Fibroblast of the aortic adventitia (primary cell): ENCODE data around the gene SLC38A10. TPM values are rescaled to one million over a fixed set of nuclear protein-coding genes. Genes with fewer than 3 reads are reported as not detected.

Experiments
- DNase-seq: peaks from one replicate; pipeline ENCODE4 v3.0.0-alpha.2; 2010; ENCODE audit warnings: low read depth
- H3K4me3 ChIP-seq: 2 replicates; pipeline ENCODE4 v1.5.1; 2011; ENCODE audit warnings: low read depth, mild to moderate bottlenecking, control low read depth, low read length, moderate library complexity
- total RNA-seq: library from RNA; depleted of rRNA; stranded (reverse); fragments of >200 nt; gene quantifications from 2 replicates; pipeline ENCODE4 v1.2.3, GENCODE V29; 2012; ENCODE audit warnings: low replicate concordance
- TF ChIP-seq, protein P1 (sequence below): IDR thresholded peaks from 2 replicates; pipeline ENCODE4 v1.5.1; 2011; ENCODE audit warnings: mild to moderate bottlenecking, low read length, control low read depth, inconsistent platforms; ENCODE audit not compliant: insufficient read depth

The SLC38A10 gene
- total RNA-seq, 1 donor = 49.5 TPM

DNA sequence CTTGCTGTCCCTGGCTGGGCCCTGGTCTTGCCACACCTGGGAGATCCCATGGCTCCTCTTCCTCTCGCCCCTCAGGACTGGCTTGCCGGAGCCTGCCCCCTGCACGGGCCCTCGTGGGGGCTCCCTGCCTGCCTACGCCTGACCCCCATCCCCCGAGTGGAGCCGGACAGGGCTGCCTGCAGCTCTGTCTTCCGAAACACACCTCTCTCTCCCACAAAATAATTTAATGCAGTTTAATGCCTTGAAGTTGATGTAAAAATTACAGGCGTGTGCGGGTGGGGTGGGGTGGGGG, 22.4 kb upstream of the SLC38A10 start:
- no peak overlapping the region for H3K4me3 ChIP-seq
- DNase-seq = no peak
- TF ChIP-seq, protein P1, sequence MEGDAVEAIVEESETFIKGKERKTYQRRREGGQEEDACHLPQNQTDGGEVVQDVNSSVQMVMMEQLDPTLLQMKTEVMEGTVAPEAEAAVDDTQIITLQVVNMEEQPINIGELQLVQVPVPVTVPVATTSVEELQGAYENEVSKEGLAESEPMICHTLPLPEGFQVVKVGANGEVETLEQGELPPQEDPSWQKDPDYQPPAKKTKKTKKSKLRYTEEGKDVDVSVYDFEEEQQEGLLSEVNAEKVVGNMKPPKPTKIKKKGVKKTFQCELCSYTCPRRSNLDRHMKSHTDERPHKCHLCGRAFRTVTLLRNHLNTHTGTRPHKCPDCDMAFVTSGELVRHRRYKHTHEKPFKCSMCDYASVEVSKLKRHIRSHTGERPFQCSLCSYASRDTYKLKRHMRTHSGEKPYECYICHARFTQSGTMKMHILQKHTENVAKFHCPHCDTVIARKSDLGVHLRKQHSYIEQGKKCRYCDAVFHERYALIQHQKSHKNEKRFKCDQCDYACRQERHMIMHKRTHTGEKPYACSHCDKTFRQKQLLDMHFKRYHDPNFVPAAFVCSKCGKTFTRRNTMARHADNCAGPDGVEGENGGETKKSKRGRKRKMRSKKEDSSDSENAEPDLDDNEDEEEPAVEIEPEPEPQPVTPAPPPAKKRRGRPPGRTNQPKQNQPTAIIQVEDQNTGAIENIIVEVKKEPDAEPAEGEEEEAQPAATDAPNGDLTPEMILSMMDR = no peak

DNA sequence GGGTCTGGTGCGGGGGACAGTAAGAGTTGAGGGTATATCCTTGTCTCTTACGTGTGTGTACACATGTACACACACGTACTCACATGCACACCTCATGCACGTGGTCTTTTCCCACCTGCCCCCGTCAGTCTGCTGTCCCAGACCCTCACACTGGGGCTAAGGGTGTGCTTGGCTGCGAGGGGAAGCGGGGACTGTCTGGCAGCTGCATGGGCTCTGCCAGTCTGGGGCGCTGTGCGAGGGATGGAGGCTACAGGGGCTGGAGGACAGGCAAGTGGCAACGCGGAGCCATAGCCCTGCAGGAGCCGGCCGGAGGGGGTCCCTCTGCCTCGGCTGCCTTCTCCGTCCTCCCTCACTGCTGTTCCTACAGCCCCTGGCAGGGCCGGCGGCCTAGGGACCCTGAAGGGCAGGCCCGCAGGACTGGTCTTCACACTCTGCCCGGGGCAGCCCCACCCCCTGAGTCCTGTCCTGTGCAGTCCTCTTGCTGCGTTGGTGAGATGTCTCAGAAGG, 20.8 kb upstream of the SLC38A10 start:
- no peak overlapping the region for H3K4me3 ChIP-seq
- DNase-seq = no peak
- TF ChIP-seq, protein P1 = no peak

- TF ChIP-seq, protein P1 = no peak
- no peak overlapping the region for H3K4me3 ChIP-seq
- DNase-seq = no peak
Measured at GRCh38 chr17:81315129-81315884, 20.2 kb upstream of the SLC38A10 start.

DNA sequence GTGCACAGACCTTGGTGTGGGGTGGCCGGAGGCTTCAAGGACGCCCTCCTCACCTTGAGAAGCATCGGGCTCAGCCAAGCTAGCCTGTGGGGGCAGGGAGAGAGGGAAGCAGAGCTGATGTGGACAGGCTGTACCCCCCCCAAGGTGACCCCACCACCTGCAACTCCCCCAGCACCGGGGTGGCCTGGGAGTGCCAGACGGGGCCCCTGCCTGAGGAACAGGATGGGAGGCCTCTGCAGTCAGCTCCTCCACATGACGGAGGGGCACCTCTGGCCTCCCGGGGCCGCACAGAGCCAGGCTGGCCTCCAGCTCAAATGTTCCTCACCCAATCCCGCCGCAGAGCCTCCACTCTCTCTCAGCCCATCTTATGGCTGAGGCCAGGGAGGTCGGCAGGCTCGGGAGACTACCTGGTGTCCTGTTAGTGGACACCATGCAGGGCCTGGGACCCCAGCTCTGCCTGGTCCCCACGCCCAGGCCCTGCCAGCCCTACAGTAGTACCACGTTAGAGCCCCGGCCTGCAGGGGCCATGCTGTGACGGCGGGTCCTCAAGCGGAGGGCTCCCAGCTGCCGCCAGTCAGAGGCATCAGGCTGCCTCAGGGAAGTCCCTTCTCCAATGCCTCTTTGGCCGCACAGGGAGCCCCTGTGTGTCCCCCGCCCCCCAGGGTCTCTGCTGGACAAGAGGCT, 19.4 kb upstream of the SLC38A10 start:
- H3K4me3 ChIP-seq = no peak overlapping the region
- TF ChIP-seq, protein P1 = no peak
- no peak for DNase-seq

DNA sequence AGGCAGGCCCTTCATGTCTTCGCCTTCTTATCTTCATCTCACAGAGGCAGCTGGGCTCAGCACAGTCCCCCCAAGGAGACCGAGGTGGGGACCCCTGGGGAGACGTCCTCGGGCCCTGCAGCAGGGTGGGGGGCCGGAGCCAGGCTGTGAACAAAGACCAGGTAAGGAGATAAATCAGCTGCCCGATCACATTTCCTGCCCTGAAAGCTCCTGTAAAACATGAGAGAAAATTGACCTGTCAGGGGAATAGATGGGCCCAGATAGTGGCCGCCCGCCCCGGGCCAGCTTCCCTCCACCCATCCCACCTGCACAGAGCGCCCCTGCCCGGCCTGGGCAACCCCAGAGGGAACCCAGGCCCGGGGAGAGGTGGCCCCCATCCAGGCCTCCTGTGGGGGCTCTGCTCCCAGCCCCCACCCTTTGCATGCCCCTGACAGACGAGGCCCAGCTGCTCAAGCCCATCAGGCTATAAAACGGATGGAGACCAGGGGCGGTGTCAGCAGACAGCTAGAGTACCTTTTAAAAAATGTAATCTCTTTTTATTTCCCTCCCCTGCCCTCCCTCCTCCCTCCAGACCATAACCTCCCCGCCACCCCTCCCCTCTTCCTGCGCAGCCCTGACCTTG, 18.8 kb upstream of the SLC38A10 start:
- H3K4me3 ChIP-seq = no peak overlapping the region
- TF ChIP-seq, protein P1 = no peak
- DNase-seq = no peak

- H3K4me3 ChIP-seq = no peak overlapping the region
Measured at GRCh38 chr17:81312624-81313325, 17.7 kb upstream of the SLC38A10 start.

More at GRCh38 chr17:81312624-81313325, 17.7 kb upstream of the SLC38A10 start:
- DNase-seq = no peak
- TF ChIP-seq, protein P1 = no peak
